HG03521 (cell line): ENCODE measurements around the gene IFNLR1.
"Not testable (repeated sequence)": the region's sequence is repeated elsewhere in the genome, so short reads cannot be mapped to it uniquely, and the experiment has no call there.

ENCODE experiments used
- ATAC-seq: cut with Tn5 transposase; IDR thresholded peaks from one replicate; pipeline ENCODE4 v1.9.1; 2021; ENCODE audit warnings: mild to moderate bottlenecking, moderate library complexity; ENCODE audit not compliant: unreplicated experiment

IFNLR1 gene

DNA sequence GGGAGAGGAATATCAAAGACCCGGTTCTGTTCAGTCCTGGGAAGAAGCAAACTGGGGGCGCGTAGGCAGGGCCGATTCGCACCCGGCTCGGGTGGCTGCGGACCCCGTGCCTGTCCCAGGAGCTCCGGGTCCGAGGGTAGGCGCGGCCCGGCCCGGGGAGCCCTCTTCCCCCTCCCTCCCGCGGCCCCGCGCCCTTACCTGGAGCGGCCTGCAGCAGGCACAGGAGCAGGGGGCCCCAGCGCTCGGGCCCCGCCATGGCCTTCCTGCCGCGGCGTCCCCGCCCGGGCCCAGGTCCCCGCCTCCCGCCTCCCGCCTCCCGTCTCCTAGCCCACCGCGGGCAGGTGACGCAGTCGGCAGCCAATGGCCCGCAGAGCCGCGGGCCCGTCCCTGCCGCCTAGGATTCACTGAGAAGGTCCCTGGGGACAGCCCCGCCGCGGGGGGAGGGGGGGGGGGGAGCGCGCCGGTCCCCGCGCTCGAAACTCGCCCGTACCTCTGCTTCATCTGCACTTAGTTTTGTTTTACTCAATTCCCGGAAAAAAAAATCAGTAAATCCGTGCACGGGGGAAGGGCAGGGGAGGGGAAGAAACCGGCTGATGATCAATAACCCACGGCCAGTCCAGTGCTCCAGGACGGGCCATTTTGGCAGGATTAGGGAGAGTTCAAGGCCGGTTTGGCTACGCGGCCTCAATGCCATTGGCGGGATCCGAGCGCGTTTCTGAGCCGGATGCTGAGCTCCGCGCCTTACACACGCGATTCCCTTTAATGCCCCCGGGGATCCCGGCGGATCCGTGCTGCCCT, at the start of gene IFNLR1:
IFNLR1 (minus strand) TSS at position 297 of the 798 bp plus-strand sequence; CDS start at position 256, 41 bp downstream.
- ATAC-seq = peak; percentile 30

DNA sequence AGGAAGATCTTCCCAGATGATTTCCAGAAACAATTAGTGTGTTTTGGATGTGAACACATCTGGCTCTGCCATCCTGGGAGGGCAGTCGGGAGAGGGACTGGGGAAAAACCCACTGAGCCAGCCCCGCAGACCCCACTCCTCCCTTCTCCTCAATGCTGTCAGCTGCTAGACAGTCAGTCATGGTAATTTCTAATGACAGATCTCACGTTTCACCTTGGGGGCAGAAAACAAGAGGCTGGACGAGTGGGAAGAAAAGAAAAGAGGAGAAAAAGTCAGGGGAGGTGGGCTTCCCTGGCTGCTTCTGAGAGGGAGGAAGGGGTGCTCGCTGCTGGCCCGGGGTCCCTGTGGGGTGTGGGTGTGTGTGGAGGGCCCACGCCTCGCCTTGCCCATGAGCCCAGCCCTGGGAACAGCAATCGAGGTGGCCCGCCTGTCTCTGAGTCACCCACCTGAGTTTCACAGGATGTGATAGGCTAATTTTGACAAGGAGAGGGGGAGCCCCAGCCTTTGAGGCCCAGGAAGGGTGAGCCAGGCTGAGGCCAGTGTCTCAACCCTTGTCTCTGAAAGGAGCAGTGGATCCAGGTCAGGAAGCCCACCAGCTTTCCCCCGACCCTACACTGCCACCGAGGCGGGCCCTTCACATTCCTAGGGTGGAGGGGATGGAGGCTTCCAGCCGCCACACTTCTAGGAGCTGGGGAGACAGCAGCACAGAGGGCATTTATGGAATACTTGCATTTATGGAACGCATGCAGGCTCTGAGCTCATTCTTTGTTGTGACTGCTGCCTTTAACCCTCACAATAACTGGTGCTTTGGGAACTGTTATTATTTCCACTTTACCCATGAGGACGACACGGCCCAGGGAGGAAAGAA, 49.1 kb upstream of the IFNLR1 start:
- ATAC-seq = no peak

DNA sequence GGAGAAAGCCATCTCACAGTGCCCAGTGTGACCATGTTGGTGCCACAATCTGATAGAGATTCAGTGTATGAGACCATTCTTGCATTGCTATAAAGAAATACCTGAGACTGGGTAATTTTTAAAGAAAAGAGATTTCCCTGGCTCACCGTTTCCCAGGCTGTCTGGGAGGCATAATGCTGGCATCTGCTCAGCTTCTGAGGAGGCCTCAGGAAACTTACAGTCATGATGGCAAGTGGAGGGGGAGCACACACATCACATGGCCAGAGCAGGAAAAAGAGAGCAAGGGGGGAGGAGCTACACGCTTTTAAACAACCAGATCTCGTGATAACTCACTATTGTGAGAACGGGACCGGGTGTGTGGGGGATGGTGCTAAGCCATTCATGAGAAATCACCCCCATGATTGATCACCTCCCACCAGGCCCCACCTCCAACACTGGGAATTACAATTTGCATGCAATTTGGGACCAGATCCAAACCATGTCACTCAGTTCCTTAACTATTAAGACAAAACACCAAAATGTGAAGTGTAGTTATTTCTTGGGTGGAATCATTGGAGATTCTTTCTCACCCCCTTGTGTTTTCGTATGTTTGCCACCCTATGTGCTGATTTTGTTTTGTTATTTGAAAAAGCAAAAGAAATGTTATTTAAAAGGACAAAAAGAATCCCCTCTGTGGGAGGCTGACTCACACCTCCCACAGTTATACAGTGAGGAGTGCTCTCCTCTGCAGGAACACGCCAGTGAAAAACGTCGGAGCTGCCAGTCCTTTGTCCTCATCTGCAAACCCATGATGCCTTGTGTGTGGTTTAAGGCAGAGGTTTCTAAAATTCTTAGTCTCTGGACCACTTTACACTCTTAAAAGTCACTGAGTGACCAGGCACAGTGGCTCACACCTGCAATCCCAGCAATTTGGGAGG, 46.9 kb upstream of the IFNLR1 start:
- ATAC-seq = no peak

DNA sequence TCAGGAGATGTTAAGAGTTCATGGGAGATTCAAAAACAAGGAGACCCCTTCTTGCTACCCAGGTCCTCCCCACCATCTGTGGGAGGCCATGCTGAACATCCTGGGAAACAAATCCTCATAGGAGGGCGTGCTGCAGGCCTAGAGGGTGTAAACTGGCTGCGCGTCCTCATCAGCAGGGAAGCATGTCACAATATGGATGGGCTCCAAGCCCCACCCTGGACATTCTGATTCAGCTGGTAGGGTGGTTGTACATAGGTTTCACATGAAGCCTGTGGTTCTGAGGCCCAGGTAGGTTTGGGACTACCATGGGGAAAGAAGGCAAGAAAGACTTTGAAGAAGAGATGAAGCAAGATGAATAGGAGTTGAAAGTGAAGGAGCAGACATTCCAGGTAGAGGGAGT, 44.6 kb upstream of the IFNLR1 start:
- no peak for ATAC-seq

DNA sequence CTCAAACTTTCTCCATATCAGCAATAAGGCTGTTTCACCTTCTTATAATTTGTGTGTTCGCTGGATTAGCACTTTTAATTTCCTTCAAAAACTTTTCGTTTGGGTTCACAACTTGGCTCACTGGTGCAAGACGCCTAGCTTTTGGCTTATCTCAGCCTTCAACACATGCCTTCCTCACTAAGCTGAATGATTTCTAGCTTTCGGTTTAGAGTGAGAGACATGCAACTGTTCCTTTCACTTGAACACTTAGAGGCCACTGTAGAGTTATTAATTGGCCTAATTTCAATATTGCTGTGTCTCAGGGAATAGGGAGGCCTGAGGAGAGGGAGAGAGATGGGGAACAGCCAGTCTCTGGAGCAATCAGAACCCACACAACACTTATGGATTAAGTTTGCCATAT, 41.2 kb upstream of the IFNLR1 start:
- no peak for ATAC-seq

DNA sequence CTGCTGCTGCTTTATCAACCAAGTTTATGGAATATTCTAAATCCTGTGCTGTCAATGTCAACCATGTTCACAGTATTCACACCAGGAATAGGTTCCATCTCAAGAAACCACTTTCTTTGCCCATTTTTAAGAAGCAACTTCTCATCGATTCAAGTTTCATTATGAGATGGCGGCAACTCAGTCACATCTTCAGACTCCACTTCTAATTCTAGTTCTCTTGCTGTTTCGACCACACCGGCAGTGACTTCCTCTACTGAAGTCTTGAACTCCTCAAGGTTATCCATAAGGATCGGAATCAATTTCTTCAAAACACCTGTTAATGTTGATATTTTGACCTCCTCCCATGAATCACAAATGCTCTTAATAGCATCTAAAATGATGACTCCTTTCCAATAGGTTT, 39.7 kb upstream of the IFNLR1 start:
- ATAC-seq = no peak

DNA sequence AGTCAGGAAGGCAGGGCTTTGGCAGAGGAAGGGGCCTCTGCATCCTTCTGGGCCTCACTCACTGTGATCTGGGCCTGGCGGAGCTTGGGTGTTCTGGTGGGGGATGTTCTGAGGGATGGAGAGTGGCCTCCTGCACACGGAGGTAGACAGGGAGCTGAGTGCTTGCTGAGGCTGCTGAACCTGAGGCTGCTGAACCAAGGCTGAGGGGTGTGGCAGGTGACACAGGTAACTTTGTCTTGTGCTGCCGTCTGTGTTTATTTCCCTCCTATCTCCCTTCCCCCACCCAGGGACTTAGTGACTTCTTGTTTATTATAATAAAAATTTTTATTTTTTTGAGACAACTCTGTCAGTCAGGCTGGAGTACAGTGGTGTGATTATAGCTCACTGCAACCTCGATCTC, 37.7 kb upstream of the IFNLR1 start:
- no peak for ATAC-seq

DNA sequence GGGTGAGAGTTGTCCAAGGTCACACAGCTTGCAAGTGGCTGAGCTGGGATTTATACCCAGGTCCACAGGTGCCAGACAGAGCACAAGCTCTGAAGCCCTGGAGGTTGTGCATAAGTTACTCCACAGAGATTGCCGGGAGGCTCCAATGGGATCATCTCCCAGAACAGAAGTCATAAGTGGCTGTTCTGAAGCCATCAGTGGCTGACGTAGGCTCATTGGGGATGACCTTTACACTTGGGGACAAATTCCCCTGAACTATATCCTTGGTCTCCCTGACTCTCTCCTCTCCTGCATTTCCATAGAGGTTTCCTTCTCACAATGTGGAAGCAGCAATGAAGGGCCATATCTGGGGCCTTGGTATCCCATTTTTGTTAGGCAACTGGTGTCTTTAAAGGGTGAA, 37.0 kb upstream of the IFNLR1 start:
- ATAC-seq = no peak

DNA sequence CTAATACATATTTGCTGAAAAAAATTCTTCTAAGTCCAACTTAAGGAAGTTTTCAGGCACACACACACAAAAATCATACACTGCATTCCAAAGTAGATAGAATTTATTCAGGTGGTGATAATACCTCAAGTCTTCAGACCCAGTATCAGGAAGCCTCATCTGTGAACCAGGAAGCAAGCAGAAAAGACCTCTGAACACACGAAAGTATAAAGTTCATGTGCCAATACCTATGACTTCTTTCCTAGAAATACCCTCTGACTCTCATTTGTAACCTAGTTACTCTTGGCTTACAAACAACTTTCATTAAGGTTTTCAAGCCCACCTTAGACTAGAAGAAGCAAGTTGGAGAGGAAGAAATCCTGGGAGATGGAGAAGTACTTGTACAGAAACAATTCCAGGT, 35.7 kb upstream of the IFNLR1 start:
- no peak for ATAC-seq

DNA sequence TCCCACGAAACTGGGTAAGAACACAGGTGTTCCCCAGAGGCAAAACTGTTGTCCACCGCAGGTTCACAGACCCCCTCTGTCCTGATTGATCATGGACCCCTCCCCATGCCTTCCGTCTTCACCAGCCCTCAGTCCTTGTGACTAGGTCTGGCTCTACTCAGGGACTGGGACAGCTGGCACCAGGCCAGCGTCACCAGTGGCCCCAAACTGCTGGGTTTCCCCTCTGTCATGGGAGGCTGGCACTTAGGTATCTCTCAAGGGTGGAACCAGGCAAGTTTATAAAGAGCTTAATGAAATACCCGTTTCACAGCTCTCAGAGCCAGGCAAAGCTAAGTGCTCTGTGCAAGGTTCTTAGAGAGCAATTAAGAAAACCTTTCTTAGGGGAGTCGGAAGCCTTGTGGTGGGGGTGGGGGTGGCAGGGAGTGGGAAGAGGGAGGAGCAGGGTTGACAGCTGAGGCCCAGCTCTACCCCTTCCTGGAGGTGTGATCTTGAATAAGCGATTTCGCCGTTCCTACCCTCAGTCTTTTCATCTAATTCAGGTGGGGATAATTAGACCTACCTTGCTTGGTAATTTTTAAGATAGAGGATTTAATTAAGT, 35.0 kb upstream of the IFNLR1 start:
- no peak for ATAC-seq

DNA sequence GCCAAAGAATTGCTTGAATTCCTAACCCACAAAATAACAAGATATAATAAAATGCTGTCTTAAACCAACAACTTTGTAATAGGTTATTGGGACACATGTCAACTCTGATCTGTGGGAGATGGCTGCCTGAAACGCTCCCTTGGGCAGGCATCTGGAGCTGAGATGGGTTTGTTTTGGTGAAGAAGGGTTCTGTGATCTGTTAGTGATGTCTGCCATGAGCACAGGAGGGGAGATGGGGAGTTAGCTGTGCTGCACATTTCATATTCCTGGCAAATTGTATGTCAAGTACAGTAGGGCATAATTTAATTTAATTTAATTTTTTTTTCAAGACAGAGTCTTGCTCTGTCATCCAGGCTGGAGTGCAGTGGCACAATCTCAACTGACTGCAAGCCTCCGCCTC, 34.2 kb upstream of the IFNLR1 start:
- no peak for ATAC-seq

DNA sequence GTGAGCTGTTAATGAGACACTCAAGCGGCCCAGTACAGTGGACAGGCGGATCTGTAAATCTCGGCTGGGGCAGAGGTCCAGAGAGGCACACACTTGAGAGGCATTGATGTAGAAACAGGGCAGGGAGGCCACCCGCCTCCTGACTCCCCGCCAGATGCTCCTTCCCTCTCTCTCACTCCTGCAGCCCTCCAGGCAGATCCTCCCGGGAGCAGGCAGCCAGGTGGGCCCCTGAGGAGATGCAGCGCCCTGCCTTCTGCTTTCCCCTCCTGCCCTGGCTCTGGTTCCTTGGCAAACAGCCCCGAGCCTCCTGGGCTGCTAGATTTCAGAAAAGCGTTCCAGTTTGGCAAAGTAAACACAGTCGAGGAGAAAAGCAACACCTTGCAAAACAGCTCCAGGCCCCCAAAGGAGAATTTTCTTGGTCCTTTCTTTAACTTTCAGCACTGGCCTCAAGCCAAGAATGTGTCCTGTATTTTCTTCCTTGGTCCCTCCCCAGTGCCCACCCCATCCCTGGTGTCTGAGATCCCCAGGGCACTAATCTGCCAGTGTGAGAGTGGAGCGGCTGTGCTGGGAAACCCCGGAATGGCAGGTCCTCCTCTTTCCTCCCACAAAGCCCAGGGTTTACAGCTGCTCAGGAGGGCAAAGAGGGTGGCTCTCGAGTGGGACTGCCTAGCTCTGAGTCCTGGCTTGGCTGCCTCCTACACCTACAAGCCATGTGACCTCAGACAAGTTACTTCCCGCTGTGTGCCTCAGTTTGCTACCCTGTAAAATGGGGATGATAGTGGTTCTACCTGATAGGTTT, 29.4 kb upstream of the IFNLR1 start:
- ATAC-seq = no peak

DNA sequence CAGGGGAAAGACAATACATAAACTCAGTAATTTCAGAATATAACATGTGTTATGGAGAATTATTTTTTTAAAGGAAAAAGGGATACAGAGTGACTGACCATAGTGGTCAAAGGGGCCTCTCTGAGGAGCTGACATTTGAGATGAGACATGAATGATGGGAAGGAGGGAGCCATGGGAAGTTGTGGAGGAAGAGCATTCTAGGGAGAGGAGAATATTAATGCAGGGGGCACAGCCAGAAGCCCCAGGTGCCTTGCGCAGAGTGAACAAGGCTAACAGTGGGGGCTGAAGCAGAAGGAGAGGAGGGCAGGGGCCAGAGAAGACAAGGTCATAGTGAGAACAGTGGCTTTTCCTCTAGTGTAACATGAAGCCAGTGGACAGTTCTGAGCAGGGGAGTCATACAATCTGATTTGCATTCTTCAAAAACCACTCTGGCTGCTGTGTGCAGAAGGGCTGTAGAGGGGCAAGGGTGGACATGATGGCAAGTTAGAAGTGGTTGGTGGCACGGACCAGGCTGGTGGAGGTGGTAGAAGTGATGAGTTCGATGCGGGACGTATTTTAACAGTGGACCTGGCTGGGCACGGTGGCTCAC, 28.2 kb upstream of the IFNLR1 start:
- ATAC-seq = no peak

DNA sequence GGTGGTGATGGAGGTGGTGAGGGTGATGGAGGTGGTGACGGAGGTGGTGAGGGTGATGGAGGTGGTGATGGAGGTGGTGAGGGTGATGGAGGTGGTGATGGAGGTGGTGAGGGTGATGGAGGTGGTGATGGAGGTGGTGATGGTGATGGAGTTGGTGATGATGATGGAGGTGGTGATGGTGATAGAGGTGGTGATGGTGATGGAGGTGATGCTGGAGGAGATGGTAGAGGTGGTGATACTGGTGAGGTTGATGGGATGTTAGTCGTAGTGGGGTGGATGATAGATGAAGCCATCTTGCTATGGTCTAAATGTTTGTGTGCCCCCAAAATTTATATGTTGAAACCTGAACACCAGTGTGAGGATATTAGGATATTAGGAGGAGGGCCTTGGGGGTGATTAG, 25.3 kb upstream of the IFNLR1 start:
- no peak for ATAC-seq

DNA sequence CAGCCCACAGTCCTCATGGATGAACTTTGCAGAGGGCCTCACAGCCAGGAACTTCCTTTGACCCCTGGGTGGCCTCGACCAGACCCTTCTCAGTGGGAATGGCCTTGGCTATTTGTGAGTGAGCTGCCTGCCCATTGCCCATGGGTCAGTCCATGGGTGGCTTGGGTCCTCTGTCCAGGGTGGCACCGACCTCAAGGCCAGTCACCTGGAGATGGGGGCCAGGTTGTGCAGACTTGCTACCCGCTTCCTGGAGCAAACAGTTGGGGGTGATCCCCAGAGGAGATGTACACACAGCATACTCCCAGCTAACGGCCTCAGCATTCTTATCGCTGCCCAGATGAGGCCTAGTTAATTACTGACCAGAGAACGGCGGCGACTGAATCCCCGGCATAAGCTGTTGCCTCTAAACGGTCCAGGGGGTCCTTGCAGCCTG, 23.1 kb upstream of the IFNLR1 start:
- ATAC-seq = no peak

DNA sequence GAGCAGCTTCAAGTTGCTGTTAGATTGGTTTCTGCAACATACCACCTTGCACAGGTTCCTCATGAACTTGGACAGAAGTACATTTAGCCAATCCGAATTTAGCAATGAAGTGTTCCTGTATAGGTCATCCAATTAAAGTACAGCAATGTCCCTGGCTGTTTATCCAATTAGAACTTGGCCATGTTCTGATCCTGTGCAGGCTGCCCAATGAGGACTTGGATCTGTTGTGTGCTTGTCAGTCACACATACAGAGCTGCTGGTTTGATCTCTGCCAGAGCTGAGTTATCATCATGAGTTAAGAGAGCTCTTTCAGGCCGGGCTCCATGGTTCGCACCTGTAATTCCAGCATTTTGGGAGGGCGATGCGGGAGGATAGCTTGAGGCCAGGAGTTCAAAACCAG, 22.0 kb upstream of the IFNLR1 start:
- no peak for ATAC-seq

DNA sequence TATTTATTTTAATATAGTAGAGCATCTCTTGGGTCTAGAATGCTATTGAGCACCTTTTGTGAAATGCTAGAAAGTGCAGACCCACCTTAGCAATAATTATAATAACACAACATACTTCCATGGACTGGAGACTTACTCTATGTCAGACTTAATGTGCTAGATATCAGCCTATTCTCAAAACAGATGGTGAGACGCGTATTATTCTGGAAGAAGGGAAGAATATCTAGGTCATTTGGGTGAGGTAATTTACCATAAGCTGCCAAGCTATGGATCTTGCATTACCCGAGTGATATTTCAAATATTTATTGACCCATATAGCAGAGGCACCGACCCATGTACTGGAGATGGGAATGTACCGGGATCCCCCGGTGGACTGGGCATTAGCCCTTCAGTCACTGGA, 20.6 kb upstream of the IFNLR1 start:
- no peak for ATAC-seq

DNA sequence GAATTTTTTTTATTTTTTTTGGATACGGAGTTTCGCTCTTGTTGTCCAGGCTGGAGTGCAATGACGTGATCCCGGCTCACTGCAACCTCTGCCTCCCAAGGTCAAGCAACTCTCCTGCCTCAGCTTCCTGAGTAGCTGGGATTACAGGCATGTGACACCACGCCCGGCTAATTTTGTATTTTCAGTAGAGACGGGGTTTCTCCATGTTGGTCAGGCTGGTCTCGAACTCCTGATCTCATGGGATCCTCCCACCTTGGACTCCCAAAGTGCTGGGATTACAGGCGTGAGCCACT, 20.3 kb upstream of the IFNLR1 start:
- ATAC-seq = not testable (repeated sequence)

DNA sequence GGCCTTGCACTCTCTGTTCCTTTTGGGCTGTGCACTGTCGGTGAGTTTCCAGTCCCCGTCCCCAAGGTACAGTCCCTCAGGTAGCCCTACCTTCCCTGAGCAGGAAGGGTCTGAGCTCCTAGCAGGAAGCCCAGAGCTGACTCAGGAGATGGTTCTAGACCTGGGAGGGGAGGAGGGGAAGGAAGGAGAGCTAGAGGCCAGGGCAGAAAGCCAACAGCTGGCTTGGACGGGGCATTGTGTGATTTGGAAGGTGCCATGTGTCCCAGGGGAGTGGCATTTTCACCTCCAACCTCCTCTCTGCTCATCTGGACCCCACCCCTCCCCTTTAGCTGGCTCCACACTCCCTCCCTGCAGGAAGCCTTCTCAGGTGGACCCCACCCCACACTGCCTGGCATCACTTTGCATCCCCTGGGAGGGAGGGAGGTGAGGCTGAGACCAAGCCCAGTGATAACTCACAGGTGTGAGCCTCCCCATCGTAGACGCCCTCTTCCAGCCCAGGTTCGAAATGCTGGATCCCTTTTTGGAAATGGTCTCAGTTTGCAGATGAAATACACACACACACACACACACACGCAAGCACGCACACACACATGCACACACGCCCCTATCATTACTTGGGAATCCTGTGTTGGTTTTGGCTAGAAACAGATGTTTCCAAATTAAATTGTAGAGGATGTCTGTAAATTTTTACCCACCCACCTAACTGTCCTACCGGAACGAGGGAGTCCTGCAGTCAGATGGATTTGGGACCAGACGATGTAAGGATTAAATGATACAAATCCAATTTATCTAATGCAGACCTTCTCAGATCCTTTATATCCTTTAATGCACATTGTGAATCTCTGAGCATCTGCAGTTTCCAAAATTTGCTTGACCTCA, 19.7 kb upstream of the IFNLR1 start:
- no peak for ATAC-seq
